ENCODE measurements around the gene XYLT1.
A peak's percentile ranks its signal among the peaks of the same experiment; 100 is the strongest.

XYLT1 gene

DNA sequence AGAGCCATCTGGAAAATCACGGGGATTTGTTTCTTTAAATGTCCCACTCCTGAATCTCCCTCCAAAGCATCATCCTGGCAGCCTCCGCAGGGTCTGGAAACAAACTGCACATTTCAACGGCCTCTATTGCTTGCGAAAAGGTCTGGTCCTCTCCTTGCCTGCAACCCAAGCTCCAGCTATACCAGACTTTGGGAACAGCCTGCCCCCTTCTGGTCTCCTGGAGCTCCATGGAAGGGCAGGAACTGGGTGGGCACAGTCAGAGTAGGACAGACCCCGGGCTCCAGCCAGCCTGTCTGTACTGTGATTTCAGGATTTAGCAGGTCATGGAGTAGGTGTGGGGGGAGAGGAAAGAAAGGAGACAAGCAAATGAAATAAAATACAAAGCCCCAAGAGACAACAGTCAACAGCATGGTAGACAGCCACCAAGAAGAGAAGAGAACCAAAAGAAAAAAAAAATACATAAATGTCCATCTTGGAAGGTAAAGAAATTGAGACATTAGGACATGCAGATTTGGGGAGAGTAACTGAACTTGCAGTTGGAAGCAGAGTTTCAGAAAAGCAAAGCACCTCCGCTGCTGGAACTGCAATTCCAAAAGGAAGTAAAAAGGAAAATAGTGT lies 2.7 kb downstream of the XYLT1 start:
- peak overlapping the region; percentile 60 for H3K4me3 ChIP-seq (replicated peaks; ENCODE audit: low read depth, low read length)
- peak; percentile 36 for DNase-seq (ENCODE audit: extremely low read depth, low read depth)
- TF ChIP-seq, protein P1, sequence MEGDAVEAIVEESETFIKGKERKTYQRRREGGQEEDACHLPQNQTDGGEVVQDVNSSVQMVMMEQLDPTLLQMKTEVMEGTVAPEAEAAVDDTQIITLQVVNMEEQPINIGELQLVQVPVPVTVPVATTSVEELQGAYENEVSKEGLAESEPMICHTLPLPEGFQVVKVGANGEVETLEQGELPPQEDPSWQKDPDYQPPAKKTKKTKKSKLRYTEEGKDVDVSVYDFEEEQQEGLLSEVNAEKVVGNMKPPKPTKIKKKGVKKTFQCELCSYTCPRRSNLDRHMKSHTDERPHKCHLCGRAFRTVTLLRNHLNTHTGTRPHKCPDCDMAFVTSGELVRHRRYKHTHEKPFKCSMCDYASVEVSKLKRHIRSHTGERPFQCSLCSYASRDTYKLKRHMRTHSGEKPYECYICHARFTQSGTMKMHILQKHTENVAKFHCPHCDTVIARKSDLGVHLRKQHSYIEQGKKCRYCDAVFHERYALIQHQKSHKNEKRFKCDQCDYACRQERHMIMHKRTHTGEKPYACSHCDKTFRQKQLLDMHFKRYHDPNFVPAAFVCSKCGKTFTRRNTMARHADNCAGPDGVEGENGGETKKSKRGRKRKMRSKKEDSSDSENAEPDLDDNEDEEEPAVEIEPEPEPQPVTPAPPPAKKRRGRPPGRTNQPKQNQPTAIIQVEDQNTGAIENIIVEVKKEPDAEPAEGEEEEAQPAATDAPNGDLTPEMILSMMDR (IDR thresholded peaks at IDR 0.05; ENCODE audit: low read depth, low read length, missing control alignments), result peak; percentile 81

DNA sequence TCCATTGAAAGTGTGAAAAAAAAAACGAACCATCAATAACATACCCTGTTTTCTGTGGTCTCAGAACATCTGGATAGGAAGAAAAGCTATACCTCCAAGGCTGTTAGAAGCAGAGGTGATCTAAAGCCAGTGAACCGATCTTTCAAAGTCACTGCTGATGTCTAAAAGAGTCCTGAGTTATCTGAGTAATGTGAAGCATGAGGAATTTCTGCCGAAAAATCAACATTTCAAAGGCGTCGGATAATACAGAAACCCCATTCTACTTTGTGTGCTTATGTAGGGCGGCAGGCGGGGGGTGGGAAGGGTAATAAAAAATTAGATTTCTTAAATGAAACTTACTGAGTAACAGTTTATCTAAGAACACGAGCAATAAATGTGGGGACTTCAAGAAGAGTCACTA lies 3.9 kb downstream of the XYLT1 start:
- H3K4me3 ChIP-seq (replicated peaks; ENCODE audit: low read depth, low read length), result no peak overlapping the region
- no peak for DNase-seq (ENCODE audit: extremely low read depth, low read depth)
- TF ChIP-seq, protein P1 (IDR thresholded peaks at IDR 0.05; ENCODE audit: low read depth, low read length, missing control alignments), result no peak

DNA sequence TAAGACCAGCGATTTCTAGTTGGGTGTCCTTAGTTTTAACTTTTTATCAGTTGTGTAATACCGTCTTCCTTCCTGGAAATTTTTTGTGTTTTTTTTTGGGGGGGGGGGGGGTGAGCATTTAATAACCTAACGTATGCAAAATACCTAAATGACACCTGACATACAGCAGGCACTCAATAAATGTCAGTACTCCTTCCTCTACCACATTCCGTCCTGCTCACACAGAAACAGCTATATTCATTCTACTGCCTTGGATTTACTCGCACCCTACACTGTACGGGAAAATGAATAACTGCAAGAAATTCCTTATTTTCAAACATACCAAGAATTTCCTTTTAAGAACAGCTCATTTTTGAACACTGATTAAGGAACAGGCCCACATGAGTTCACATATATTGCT lies 5.3 kb downstream of the XYLT1 start:
- no peak for DNase-seq (ENCODE audit: extremely low read depth, low read depth)
- no peak overlapping the region for H3K4me3 ChIP-seq (replicated peaks; ENCODE audit: low read depth, low read length)
- TF ChIP-seq, protein P1 (IDR thresholded peaks at IDR 0.05; ENCODE audit: low read depth, low read length, missing control alignments), result no peak

DNA sequence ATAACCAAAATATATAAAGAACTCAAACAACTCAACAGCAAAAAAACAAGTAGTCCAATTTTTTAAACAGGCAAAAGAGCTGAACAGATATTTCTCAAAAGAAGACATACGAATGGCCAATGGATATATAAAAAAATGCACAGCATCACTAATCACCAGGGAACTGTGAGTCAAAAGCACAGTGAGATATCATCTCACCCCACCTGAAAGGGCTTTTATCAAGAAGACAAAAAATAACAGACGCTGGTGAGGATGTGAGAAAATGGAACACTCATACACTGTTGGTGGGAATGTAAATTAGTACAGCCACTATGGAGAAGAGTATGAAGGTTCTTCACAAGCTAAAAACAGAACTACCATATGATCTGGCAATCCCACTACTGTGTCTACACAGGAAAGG lies 7.4 kb downstream of the XYLT1 start:
- no peak overlapping the region for H3K4me3 ChIP-seq (replicated peaks; ENCODE audit: low read depth, low read length)
- DNase-seq (ENCODE audit: extremely low read depth, low read depth), result no peak
- TF ChIP-seq, protein P1 (IDR thresholded peaks at IDR 0.05; ENCODE audit: low read depth, low read length, missing control alignments), result no peak

DNA sequence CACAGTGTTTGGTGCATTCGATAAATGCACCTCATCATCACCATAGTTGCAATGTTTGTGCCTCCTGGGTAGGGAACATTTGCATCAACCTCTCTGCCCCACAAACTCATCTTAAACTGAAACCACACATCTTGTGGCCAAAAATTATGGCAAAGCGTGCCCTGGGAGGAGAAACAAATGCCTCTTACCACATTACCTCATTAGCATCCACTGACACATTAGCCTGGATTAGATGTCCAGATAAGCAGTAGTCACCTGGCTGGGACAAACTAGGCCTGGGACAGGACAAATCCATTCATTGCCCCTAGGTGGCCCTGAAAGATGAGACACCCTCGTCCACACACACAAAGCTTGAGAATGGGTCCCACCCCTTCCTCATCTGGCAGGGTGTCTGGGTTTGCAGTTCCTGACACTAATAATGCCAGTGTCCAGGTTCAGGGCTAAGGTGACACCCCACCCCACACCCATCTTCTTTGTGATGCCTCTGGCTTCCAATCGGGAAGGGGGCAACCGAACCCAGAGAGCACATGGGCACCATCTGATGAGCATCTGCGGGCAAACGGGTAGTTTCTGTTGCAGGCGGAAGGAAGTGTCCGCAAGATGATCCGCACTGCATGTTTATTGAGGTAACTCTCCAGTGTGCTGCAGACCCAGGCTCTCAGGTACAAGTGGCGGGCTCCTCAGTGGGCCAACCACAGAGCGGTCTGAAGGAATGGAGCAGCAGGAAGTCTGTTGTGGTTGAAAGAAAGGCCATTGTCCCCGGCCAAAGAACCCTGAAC lies 8.6 kb downstream of the XYLT1 start:
- TF ChIP-seq, protein P1 (IDR thresholded peaks at IDR 0.05; ENCODE audit: low read depth, low read length, missing control alignments), result no peak
- no peak overlapping the region for H3K4me3 ChIP-seq (replicated peaks; ENCODE audit: low read depth, low read length)
- DNase-seq (ENCODE audit: extremely low read depth, low read depth), result no peak

DNA sequence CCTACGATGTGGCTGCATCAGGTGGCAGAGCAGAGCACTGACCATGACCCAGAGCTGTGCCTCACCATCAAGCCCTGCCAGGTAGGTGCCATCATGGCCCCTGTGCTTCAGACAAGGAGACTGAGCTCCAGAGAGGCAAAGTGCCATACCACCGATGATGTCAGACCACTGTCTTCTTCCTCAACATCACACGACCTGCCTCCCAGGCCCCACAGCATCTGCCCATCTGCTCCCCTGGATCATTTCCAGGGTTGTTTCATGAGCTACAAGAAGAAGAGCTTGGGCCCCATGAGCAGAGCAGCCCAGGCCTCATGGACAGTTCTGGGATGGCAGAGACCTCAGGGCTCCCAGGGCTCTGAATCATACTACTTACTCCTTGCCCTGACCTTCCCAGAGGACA lies 9.9 kb downstream of the XYLT1 start:
- H3K4me3 ChIP-seq (replicated peaks; ENCODE audit: low read depth, low read length), result no peak overlapping the region
- TF ChIP-seq, protein P1 (IDR thresholded peaks at IDR 0.05; ENCODE audit: low read depth, low read length, missing control alignments), result no peak
- no peak for DNase-seq (ENCODE audit: extremely low read depth, low read depth)
